Central memory CD8-positive, alpha-beta T cell (primary cell): Measurements from ENCODE around the gene XYLT1.

ENCODE experiments used
- ATAC-seq: fragments of 150-1000 bp; cut with Tn5 transposase; replicated peaks from 2 replicates; pipeline ENCODE4 v1.10.0; 2022; ENCODE audit warnings: mild to moderate bottlenecking, moderate FRiP score, moderate number of reproducible peaks; ENCODE audit not compliant: poor library complexity, severe bottlenecking; ENCODE audit errors: extremely low read depth
- DNase-seq, 2 donors: peaks; one replicate each; pipeline ENCODE4 v3.0.0; 2021; ENCODE audit warnings: low spot score in 2 of 2
- H3K27ac Mint-ChIP-seq: one replicate; pipeline ENCODE4 v1.8.0; 2022; ENCODE audit warnings: low read depth, mild to moderate bottlenecking, moderate library complexity, mixed read lengths
- H3K27me3 Mint-ChIP-seq: one replicate; pipeline ENCODE4 v1.8.0; 2022; ENCODE audit warnings: mixed read lengths
- H3K36me3 Mint-ChIP-seq: one replicate; pipeline ENCODE4 v1.8.0; 2022; ENCODE audit warnings: mild to moderate bottlenecking, moderate library complexity, mixed read lengths; ENCODE audit not compliant: insufficient read depth
- H3K4me1 Mint-ChIP-seq: one replicate; pipeline ENCODE4 v1.8.0; 2022; ENCODE audit warnings: mixed read lengths
- H3K4me3 Mint-ChIP-seq: one replicate; pipeline ENCODE4 v1.8.0; 2022; ENCODE audit warnings: mild to moderate bottlenecking, moderate library complexity, mixed read lengths
- H3K9me3 Mint-ChIP-seq: one replicate; pipeline ENCODE4 v1.8.0; 2022; ENCODE audit warnings: mixed read lengths

XYLT1 gene

GRCh38 chr16:17358355-17358754 lies 112.4 kb downstream of the XYLT1 start:
- no peak for DNase-seq
- ATAC-seq = no peak
- Mint-ChIP-seq H3K4me1 (peaks cover 68% of the 10 kb centered on the region), H3K9me3 (no peaks in the 10 kb centered on the region), H3K27ac (peak overlapping the region; percentile 81), H3K4me3 (peak overlapping the region; percentile 25), H3K27me3 (no peaks in the 10 kb centered on the region), H3K36me3 (peaks cover 1% of the 10 kb centered on the region)

- ATAC-seq (no peak), DNase-seq (no peak)
- no peaks in the 10 kb centered on the region for H3K9me3 Mint-ChIP-seq
- H3K27ac Mint-ChIP-seq = peak overlapping the region; percentile 66
- peaks cover 1% of the 10 kb centered on the region for H3K36me3 Mint-ChIP-seq
- no peaks in the 10 kb centered on the region for H3K27me3 Mint-ChIP-seq
- H3K4me3 Mint-ChIP-seq = no peak overlapping the region
- H3K4me1 Mint-ChIP-seq = peaks cover 66% of the 10 kb centered on the region
Observed at GRCh38 chr16:17357307-17358062, 113.3 kb downstream of the XYLT1 start.

GRCh38 chr16:17356243-17356933 lies 114.4 kb downstream of the XYLT1 start:
- H3K36me3 Mint-ChIP-seq = peaks cover 1% of the 10 kb centered on the region
- no peaks in the 10 kb centered on the region for H3K9me3 Mint-ChIP-seq
- H3K4me3 Mint-ChIP-seq = no peak overlapping the region
- H3K4me1 Mint-ChIP-seq = peaks cover 69% of the 10 kb centered on the region
- peak overlapping the region; percentile 44 for H3K27ac Mint-ChIP-seq
- H3K27me3 Mint-ChIP-seq = no peaks in the 10 kb centered on the region
- ATAC-seq (no peak), DNase-seq (no peak)

- Mint-ChIP-seq H3K4me3 (no peak overlapping the region), H3K4me1 (peaks cover 59% of the 10 kb centered on the region), H3K9me3 (no peaks in the 10 kb centered on the region), H3K27me3 (no peaks in the 10 kb centered on the region), H3K36me3 (peaks cover 1% of the 10 kb centered on the region), H3K27ac (no peak overlapping the region)
- DNase-seq = no peak
- ATAC-seq = no peak
Observed at GRCh38 chr16:17354685-17355084, 116.1 kb downstream of the XYLT1 start.

GRCh38 chr16:17354141-17354601 lies 116.6 kb downstream of the XYLT1 start:
- peaks cover 54% of the 10 kb centered on the region for H3K4me1 Mint-ChIP-seq
- no peaks in the 10 kb centered on the region for H3K9me3 Mint-ChIP-seq
- ATAC-seq (no peak), DNase-seq (no peak)
- H3K4me3 Mint-ChIP-seq = no peak overlapping the region
- H3K27ac Mint-ChIP-seq = no peak overlapping the region
- peaks cover 1% of the 10 kb centered on the region for H3K36me3 Mint-ChIP-seq
- H3K27me3 Mint-ChIP-seq = no peaks in the 10 kb centered on the region

- Mint-ChIP-seq H3K36me3 (peaks cover 1% of the 10 kb centered on the region), H3K27me3 (no peaks in the 10 kb centered on the region), H3K27ac (no peak overlapping the region), H3K4me1 (peaks cover 54% of the 10 kb centered on the region), H3K9me3 (no peaks in the 10 kb centered on the region), H3K4me3 (no peak overlapping the region)
- no peak for DNase-seq
- ATAC-seq = no peak
Observed at GRCh38 chr16:17353561-17353960, 117.2 kb downstream of the XYLT1 start.

GRCh38 chr16:17351441-17352035 lies 119.2 kb downstream of the XYLT1 start:
- H3K4me1 Mint-ChIP-seq = peaks cover 60% of the 10 kb centered on the region
- H3K27ac Mint-ChIP-seq = no peak overlapping the region
- H3K27me3 Mint-ChIP-seq = no peaks in the 10 kb centered on the region
- peaks cover 1% of the 10 kb centered on the region for H3K36me3 Mint-ChIP-seq
- H3K9me3 Mint-ChIP-seq = no peaks in the 10 kb centered on the region
- DNase-seq = no peak
- no peak overlapping the region for H3K4me3 Mint-ChIP-seq
- no peak for ATAC-seq

GRCh38 chr16:17350207-17350606 lies 120.6 kb downstream of the XYLT1 start:
- DNase-seq = no peak
- ATAC-seq = no peak
- Mint-ChIP-seq H3K27ac (no peak overlapping the region), H3K27me3 (no peaks in the 10 kb centered on the region), H3K4me3 (no peak overlapping the region), H3K36me3 (peaks cover 2% of the 10 kb centered on the region), H3K4me1 (peaks cover 61% of the 10 kb centered on the region), H3K9me3 (no peaks in the 10 kb centered on the region)

GRCh38 chr16:17348826-17349225 lies 121.9 kb downstream of the XYLT1 start:
- ATAC-seq = no peak
- Mint-ChIP-seq H3K4me1 (peaks cover 58% of the 10 kb centered on the region), H3K4me3 (no peak overlapping the region), H3K27me3 (no peaks in the 10 kb centered on the region), H3K36me3 (peaks cover 1% of the 10 kb centered on the region), H3K9me3 (no peaks in the 10 kb centered on the region), H3K27ac (no peak overlapping the region)
- DNase-seq = no peak

GRCh38 chr16:17348042-17348783 lies 122.5 kb downstream of the XYLT1 start:
- Mint-ChIP-seq H3K27ac (peak overlapping the region; percentile 84), H3K9me3 (no peaks in the 10 kb centered on the region), H3K4me3 (no peak overlapping the region), H3K27me3 (no peaks in the 10 kb centered on the region), H3K36me3 (peaks cover 2% of the 10 kb centered on the region), H3K4me1 (peaks cover 58% of the 10 kb centered on the region)
- DNase-seq = no peak
- ATAC-seq = no peak

GRCh38 chr16:17347624-17348023 lies 123.1 kb downstream of the XYLT1 start:
- no peak for ATAC-seq
- peaks cover 60% of the 10 kb centered on the region for H3K4me1 Mint-ChIP-seq
- no peak for DNase-seq
- H3K4me3 Mint-ChIP-seq = no peak overlapping the region
- peaks cover 3% of the 10 kb centered on the region for H3K36me3 Mint-ChIP-seq
- peak overlapping the region; percentile 84 for H3K27ac Mint-ChIP-seq
- H3K27me3 Mint-ChIP-seq = no peaks in the 10 kb centered on the region
- no peaks in the 10 kb centered on the region for H3K9me3 Mint-ChIP-seq
